Measurements from ENCODE around the gene HLTF.

Gene HLTF

GRCh38 chr3:149087208-149087607 is 875 bp upstream of the HLTF start:
- DNase-seq, result no peak

- peak; percentile 31 for DNase-seq
These were observed 503 bp downstream of the HLTF start for GRCh38 chr3:149085828-149086231.

GRCh38 chr3:149081772-149082171 is 4.6 kb downstream of the HLTF start:
- DNase-seq, result no peak

- DNase-seq, result peak; percentile 56
These were observed 5.6 kb downstream of the HLTF start for GRCh38 chr3:149080699-149081091.

GRCh38 chr3:149080011-149080698 is 6.2 kb downstream of the HLTF start:
- no peak for DNase-seq

GRCh38 chr3:149077628-149078027 is 8.7 kb downstream of the HLTF start:
- no peak for DNase-seq

- no peak for DNase-seq
These were observed 18.4 kb downstream of the HLTF start for GRCh38 chr3:149067883-149068282.

GRCh38 chr3:149061776-149062175 is 24.6 kb downstream of the HLTF start:
- no peak for DNase-seq

- DNase-seq, result no peak
These were observed 27.7 kb downstream of the HLTF start for GRCh38 chr3:149058602-149059001.

GRCh38 chr3:149058198-149058597 is 28.1 kb downstream of the HLTF start:
- no peak for DNase-seq

GRCh38 chr3:149055575-149055974 is 30.8 kb downstream of the HLTF start:
- peak; percentile 42 for DNase-seq

- DNase-seq, result no peak
These were observed 41.8 kb downstream of the HLTF start for GRCh38 chr3:149044339-149045083.

- DNase-seq, result peak; percentile 38
These were observed 43.4 kb downstream of the HLTF start for GRCh38 chr3:149042789-149043386.

- no peak for DNase-seq
These were observed 48.0 kb downstream of the HLTF start for GRCh38 chr3:149038322-149038721.

- DNase-seq, result no peak
These were observed 48.6 kb downstream of the HLTF start for GRCh38 chr3:149037684-149038083.

GRCh38 chr3:149031096-149031495 is 55.2 kb downstream of the HLTF start:
- no peak for DNase-seq

- DNase-seq, result no peak
These were observed 59.6 kb downstream of the HLTF start for GRCh38 chr3:149026718-149027117.

GRCh38 chr3:149023951-149024350 is 62.4 kb downstream of the HLTF start:
- DNase-seq, result no peak

GRCh38 chr3:149021830-149022229 is 64.5 kb downstream of the HLTF start:
- no peak for DNase-seq

GRCh38 chr3:149020839-149021252 is 65.5 kb downstream of the HLTF start:
- no peak for DNase-seq

- DNase-seq, result no peak
These were observed 66.0 kb downstream of the HLTF start for GRCh38 chr3:149020196-149020838.

- DNase-seq, result no peak
These were observed 66.8 kb downstream of the HLTF start for GRCh38 chr3:149019580-149019979.

- DNase-seq, result no peak
These were observed 68.1 kb downstream of the HLTF start for GRCh38 chr3:149018247-149018646.

Measured in MV-4-11 (cell line).